Mucosa of descending colon (tissue), 3 donors: ENCODE data around the gene GRK5. TPM values are rescaled to one million over a fixed set of nuclear protein-coding genes. Genes with fewer than 3 reads are reported as not detected.

ENCODE experiments used
- ATAC-seq: fragments of 200-7000 bp; cut with Tn5 transposase; one replicate; pipeline ENCODE4 v1.9.1; 2020; ENCODE audit warnings: mild to moderate bottlenecking, moderate library complexity
- DNase-seq, 3 donors: peaks; one replicate each; pipeline ENCODE4 v3.0.0-alpha.2; 2020
- H3K36me3 ChIP-seq: fragments of 200-600 bp; one replicate; pipeline ENCODE4 v1.8.0; 2021; ENCODE audit warnings: low read depth, mild to moderate bottlenecking
- H3K4me1 ChIP-seq: fragments of 200-600 bp; one replicate; pipeline ENCODE4 v1.8.0; 2021; ENCODE audit warnings: low read depth, mild to moderate bottlenecking
- H3K4me3 ChIP-seq: fragments of 200-600 bp; one replicate; pipeline ENCODE4 v1.8.0; 2021; ENCODE audit warnings: mild to moderate bottlenecking
- H3K9me3 ChIP-seq: fragments of 200-600 bp; one replicate; pipeline ENCODE4 v1.8.0; 2021; ENCODE audit warnings: mild to moderate bottlenecking
- intact Hi-C, 2 donors: fragments of 100-400 bp; cut with DNase I in 1 of 2; cut with micrococcal nuclease in 1 of 2; formaldehyde crosslinking; loops; one replicate each; pipeline versions ENCODE4 v1.11.0 to v1.11.1; 2022; cut with DNase I, micrococcal nuclease
- total RNA-seq, 3 donors: library from RNA; stranded (reverse); fragmentation: NEBNext Ultra II Directional in 2 of 3; extraction: Animal tissue kit (Norgen Biotek cat#: 25700) in 2 of 3; gene quantifications; one replicate each; pipeline versions ENCODE4 v1.2.1 to v1.2.4, GENCODE V29; 2021 to 2023
- TF ChIP-seq, protein P1 (sequence below): fragments of 200-600 bp; IDR thresholded peaks from one replicate; pipeline ENCODE4 v1.8.0; 2022; ENCODE audit warnings: antibody characterized with exemption, mild to moderate bottlenecking
- donor health status: DM: no; HTN: no; CAD: no; lungs with moderate emphysema.
- donor health status: DM: no; HTN: no; CAD: no.
- donor health status: DM: no; HTN: yes; CAD: no.

The GRK5 gene
- total RNA-seq, 3 donors from 2014 or later, result 6.6 to 27.1 (median 8.3) TPM

DNA sequence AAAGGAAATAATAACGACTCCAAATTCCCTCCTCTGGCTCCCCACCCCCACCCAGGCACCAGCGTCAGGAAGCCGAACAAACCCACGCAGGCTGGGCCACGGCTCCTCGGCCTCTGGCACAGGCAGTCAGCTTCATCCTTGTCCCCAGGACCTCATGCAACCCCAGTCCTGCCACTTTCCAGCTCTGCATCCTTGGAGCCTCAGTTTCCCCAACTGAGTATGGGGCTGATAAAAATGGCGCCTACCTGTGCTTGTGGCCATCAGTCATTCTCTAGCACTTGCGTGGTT, 198.1 kb downstream of the GRK5 start:
- intact Hi-C loops, result no loop called here
- TF ChIP-seq, protein P1, sequence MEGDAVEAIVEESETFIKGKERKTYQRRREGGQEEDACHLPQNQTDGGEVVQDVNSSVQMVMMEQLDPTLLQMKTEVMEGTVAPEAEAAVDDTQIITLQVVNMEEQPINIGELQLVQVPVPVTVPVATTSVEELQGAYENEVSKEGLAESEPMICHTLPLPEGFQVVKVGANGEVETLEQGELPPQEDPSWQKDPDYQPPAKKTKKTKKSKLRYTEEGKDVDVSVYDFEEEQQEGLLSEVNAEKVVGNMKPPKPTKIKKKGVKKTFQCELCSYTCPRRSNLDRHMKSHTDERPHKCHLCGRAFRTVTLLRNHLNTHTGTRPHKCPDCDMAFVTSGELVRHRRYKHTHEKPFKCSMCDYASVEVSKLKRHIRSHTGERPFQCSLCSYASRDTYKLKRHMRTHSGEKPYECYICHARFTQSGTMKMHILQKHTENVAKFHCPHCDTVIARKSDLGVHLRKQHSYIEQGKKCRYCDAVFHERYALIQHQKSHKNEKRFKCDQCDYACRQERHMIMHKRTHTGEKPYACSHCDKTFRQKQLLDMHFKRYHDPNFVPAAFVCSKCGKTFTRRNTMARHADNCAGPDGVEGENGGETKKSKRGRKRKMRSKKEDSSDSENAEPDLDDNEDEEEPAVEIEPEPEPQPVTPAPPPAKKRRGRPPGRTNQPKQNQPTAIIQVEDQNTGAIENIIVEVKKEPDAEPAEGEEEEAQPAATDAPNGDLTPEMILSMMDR, result no peak
- ATAC-seq, result no peak
- Histone ChIP-seq H3K4me3 (no peak overlapping the region), H3K9me3 (no peaks in the 10 kb centered on the region), H3K36me3 (no peaks in the 10 kb centered on the region), H3K4me1 (no peaks in the 10 kb centered on the region)
- DNase-seq, result no peak

DNA sequence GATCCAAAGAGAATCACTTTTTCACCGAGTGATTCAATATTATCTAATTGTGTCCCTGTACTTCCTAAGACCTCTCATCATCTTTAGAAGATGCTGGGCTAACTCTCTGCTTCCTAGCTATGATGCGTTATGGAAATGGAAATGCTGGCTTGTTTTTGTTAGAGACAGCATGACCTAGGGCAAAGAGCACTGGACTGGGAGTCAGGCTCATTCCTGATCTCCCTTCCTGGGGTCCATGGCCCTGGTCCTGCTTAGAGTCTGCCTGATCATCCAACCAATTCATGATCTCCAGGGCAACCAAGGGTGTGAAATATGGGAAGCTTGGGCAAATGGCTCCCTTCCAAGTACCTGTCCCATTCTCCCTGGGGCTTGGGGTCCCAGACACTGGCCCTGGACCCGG, 198.8 kb downstream of the GRK5 start:
- no peaks in the 10 kb centered on the region for H3K9me3 ChIP-seq
- TF ChIP-seq, protein P1, result no peak
- DNase-seq (no peak), ATAC-seq (no peak)
- no peaks in the 10 kb centered on the region for H3K36me3 ChIP-seq
- no peak overlapping the region for H3K4me3 ChIP-seq
- intact Hi-C loops, result no loop called here
- no peaks in the 10 kb centered on the region for H3K4me1 ChIP-seq

GRCh38 chr10:119406601-119407253, 199.4 kb downstream of the GRK5 start:
- Histone ChIP-seq H3K9me3 (no peaks in the 10 kb centered on the region), H3K4me1 (no peaks in the 10 kb centered on the region), H3K4me3 (no peak overlapping the region), H3K36me3 (no peaks in the 10 kb centered on the region)
- DNase-seq (no peak), ATAC-seq (peak; percentile 6)
- TF ChIP-seq, protein P1, result no peak
- intact Hi-C loops, result no loop called here

DNA sequence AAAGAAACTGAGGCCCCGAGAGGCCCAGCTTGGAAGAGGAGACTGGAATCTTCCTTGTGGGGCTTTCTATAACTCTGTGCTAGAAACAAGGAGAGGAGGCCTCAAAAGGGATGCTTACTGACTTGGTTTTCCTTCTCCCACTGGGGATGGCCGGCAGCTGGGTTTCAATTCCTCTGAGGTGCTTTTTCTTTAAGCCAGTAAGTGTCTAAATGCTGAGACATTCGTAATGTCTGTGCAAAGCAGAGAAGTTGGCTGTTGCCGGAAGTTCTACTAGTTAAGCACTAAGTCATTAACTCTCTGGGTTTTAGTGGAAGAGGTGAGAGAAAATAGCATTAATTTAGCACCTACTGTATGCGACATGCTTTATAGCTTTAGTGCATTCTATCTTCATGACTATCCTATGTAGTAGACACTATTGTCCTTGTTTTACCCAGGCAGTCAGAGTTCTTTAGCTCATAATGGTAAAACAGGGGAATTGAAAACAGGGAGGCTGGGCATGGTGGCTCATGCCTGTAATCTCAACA, 199.9 kb downstream of the GRK5 start:
- Histone ChIP-seq H3K4me3 (no peak overlapping the region), H3K4me1 (no peaks in the 10 kb centered on the region), H3K36me3 (no peaks in the 10 kb centered on the region), H3K9me3 (no peaks in the 10 kb centered on the region)
- DNase-seq (no peak), ATAC-seq (peak; percentile 6)
- TF ChIP-seq, protein P1, result no peak
- intact Hi-C loops, result no loop called here

- intact Hi-C loops, result no loop called here
- no peak for ATAC-seq
- no peaks in the 10 kb centered on the region for H3K36me3 ChIP-seq
Measured at GRCh38 chr10:119408072-119408471, 200.7 kb downstream of the GRK5 start.

More at GRCh38 chr10:119408072-119408471, 200.7 kb downstream of the GRK5 start:
- Histone ChIP-seq H3K4me3 (no peak overlapping the region), H3K9me3 (no peaks in the 10 kb centered on the region), H3K4me1 (no peaks in the 10 kb centered on the region)
- TF ChIP-seq, protein P1, result no peak
- no peak for DNase-seq
